Renal cortical epithelial cell (primary cell): ENCODE measurements around the gene RTL10. TPM values are rescaled to one million over a fixed set of nuclear protein-coding genes. Genes with fewer than 3 reads are reported as not detected.

Experiments
- DNase-seq: peaks from one replicate; pipeline ENCODE4 v3.0.0-alpha.2; 2011; ENCODE audit warnings: low read depth
- total RNA-seq: library from RNA; depleted of rRNA; stranded (reverse); fragments of >200 nt; gene quantifications from 2 replicates; pipeline ENCODE4 v1.2.3, GENCODE V29; 2014

RTL10 gene
- total RNA-seq, 1 donor from 2014 or later = 16.9 TPM

DNA sequence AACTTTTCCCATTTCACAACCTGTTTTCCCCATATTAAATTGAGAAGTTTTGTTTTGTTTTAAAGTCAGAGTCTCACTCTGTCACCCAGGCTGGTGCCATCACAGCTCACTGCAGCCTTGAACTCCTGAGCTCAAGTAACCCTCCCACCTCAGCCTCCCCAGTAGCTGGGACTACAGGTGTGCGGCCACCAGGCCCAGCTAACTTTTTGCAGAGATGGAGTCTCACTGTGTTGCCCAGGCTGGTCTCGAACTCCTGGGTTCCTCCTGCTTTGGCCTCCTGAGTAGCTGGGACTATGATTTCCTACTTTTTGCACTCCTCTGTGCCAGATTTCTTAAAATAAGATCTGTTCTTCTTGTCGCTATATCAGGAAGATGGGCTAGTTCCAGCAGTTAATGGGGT is 44.9 kb downstream of the RTL10 start:
- DNase-seq = no peak

DNA sequence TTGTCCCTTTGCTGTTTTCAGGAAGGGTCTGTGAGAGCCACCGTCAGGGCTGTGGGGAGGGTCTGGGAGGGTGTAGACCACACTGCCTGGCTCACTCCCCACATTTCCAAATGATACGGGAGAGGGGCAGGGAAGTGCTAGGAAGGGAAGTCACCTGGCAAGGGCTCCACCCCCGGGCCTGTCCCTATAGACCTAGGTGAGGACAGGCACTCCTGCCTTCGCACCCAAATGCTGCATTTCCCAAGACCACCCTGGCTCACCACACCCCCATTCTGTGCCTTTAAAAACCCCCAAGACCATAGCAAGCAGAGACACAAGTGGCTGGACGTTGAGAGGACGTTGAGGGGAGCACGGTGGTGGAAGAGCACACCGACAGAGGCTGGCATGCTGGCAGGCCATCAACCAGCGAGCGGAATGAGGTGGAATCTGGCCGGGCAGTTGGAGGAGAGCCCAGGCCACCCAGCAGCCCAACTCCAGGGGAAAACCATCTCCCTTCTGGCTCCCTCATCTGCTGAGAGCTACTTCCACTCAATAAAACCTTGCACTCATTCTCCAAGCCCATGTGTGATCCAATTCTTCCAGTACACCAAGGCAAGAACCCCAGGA is 45.7 kb downstream of the RTL10 start:
- DNase-seq = no peak

DNA sequence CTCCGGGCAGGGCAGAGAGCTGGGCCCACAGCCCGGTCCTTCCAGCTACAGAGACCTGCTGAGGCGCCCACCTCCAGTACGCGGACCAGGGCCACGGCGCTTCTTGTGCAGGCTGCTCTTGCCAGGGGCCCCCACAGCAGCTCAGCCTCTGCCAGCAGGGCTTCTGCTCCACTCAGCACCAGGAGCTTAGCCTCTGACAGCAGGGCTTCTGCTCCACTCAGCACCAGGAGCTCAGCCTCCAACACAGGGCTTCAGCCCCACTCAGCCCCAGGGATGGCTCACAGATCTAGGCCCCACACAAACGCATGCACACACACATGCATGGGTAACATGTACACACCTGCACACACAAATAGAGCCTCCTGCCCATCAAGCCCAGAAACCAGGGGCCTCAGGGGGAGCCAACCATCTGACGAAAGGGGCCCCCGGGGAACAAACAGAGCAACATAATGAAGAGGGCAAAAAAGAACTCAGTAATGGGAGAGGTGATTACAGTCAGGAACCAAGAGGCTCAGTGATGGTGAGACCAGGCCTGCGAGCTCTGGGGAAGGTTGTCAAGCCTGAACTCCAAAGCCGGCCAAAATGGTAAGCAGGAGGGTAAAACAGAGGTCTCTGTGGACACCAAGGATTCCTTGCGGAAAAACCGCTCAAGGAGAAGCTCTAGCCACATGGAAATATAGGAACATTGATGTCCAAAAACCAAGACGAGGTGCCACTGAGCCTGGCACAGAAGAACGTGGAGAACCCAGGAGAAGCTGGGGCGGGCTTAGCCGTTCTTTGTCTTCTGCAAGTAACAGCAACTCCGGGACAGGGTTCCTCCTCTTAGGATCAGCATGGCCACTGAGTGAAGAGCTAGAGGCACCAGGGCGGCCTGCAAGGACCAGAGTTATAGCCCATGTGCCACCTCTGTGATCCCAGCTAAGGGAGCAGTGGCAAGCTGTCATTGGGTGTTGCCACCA is 46.5 kb downstream of the RTL10 start:
- DNase-seq = no peak

DNA sequence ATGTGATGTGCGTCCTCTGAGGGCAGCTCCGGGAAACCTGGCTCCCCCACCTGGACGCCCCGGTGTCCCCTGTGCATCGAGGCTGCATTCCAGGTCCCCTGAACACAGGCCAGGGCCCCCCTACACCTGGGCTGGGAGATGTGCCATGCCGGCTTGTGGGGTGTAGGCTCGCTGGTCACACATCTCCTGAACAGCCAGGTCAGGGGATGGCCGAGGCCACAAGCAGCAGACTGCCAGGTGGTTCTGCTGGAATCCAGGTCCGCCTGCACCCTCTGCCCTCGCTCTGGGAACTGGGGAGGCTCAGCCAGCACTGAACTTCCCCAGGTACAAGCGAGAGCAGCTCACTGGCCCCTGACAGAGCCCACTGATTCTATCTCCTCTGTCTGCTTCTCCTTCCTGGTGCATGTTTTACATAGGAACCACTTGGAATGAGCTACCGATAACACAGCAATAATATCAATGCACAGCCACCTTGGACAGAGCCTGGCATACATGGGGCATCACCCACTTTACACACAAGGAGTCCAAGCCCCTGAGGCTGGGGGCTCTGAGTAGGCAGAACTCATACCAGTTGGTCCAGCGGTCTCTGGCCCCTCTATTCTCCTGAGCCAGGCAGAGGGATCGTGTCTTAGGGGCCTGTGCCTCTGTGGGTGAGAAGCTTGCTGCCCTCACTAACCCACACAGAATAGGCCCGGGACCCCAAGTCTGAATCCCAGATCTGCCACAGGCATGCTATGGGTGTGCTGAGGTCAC is 47.3 kb downstream of the RTL10 start:
- DNase-seq = no peak

DNA sequence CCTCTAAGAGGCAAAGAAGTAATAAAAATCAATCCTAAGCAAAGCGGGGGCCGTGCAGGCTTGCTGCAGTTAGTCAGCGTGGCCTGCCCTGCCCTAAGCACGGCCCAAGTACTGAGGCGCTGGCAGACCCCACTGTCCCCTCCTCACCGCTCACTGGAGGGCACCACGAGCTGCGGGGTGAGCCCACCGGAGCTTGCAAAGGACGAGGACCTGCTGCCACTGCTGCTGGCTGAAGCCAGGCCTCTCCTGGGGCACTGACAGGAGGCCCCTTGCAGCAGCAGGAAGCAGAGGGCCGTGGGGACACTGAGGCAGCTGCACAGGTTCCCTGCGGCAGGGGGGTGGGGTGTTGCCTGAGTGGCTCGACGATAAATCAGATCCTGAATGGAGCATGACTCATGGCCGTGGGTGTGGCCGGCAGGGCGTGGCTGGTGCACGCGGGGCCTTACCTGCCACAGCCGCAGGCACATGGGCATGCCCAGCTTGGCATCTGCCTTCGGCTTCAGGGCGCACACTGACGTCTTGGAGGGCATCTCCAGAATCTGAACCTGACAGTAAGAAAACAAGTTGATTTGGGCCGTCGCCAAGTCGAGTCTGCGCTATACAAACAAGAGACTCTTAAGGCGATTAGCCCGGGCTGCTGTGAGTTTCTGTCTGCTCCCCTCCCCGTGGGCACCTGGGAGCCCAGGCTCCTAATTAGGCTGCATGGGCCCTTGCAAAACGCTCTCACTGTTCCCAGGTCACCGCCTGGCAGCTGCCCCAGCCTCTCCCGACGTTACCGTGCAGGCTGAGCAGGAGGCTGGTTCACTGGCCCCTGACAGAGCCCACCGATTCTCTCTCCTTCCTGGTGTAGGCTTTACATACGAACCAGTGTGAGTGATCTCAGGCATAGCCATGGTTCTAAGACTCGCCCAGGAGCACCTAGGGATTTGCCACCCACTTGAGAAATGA is 48.2 kb downstream of the RTL10 start:
- peak; percentile 37 for DNase-seq

DNA sequence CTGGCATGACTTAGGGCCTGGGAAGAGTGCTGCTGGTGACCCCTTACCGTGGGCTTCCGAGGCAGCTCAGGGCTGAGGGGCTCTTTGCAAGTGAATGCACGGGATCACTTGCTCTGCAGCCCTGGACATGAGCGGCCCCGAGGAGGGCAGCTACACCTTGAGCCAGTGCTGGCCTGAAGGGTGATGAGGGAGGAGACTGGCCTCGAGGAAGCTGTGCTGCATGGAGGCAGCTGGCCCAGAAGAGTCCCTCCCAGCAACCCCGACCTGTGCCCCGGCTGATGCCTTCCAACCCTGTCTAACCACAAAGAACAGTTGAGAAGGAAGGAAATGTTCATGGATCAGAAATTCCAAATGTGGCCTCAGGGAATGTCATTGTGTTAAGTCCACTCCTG is 48.9 kb downstream of the RTL10 start:
- peak; percentile 83 for DNase-seq

Other genes starting within 250 kb of the RTL10 start
- gene SEPTIN5, start 140.4 kb downstream of the RTL10 start, total RNA-seq = 0.35 and 1.1 TPM in 2 replicates
- not detected in 2 replicates for gene GP1BB, start 131.3 kb downstream of the RTL10 start, total RNA-seq
- 0.17 and 0.50 TPM in 2 replicates for gene TBX1, start 94.1 kb downstream of the RTL10 start, total RNA-seq
- 4.9 and 7.3 TPM in 2 replicates for gene GNB1L, start within 50 bp of the RTL10 start, total RNA-seq
- gene COMT, start 86.9 kb upstream of the RTL10 start, total RNA-seq = 246 and 480 TPM in 2 replicates
- 15.0 and 22.6 TPM in 2 replicates for gene TXNRD2, start 86.9 kb upstream of the RTL10 start, total RNA-seq
- gene ARVCF, start 161.9 kb upstream of the RTL10 start, total RNA-seq = 31.7 and 72.1 TPM in 2 replicates
- 34.9 and 56.3 TPM in 2 replicates for gene TANGO2, start 166.2 kb upstream of the RTL10 start, total RNA-seq
- gene DGCR8, start 225.4 kb upstream of the RTL10 start, total RNA-seq = 15.3 and 36.6 TPM in 2 replicates